Measurements from ENCODE around the gene C17orf50. TPM values are rescaled to one million over a fixed set of nuclear protein-coding genes. Genes with fewer than 3 reads are reported as not detected.

The C17orf50 gene
- total and polyA plus RNA-seq, 2 of the 13 experiments (the other 11 are each of a cell fraction or from before 2014, with no cell fraction given) = not detected

DNA sequence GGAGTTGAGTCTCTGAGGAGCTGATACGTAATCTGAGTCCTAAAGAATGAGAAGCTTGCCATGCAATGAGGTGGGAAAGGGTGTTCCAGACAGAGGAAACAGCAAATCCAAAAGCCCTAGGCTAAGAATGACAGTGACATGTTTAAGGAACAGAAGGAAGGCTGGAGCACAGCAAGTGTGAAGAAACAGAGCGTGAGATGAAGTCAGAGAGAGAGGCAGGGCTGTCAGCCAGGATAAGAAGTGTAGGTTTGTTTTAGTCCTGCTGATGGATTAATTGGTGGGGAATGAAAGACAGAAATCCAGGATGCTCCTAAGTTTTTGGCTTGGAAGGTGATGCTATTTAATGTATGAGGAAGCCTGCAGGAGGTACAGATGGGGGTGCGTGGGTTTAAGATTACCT lies 20.3 kb downstream of the C17orf50 start:
- DNase-seq (ENCODE audit: low spot score) (no peak), FAIRE-seq (no peak), ATAC-seq (no peak)
- WGBS (ENCODE audit: low lambda C conversion rate) = 17% methylated on average over 3 of the region's 3 CpGs
- Histone ChIP-seq H3K4me2 (ENCODE audit: low read depth, low read length) (no peak overlapping the region), H3K79me2 (ENCODE audit: insufficient read depth, low read length) (no peaks in the 10 kb centered on the region), H3K27me3 (ENCODE audit: control insufficient read depth in 1 of 2, insufficient read depth in 2 of 2, low read length in 2 of 2) (peaks cover 0 to 35% of the 10 kb centered on the region in 2 experiments; a peak in 4 of 5 replicates), H4K20me1 (ENCODE audit: insufficient read depth, low read length) (no peaks in the 10 kb centered on the region), H3K9me3 (ENCODE audit: low read length) (no peaks in the 10 kb centered on the region), H3K27ac (ENCODE audit: extremely low read length, insufficient read depth, low read length) (no peak overlapping the region), H2AFZ (ENCODE audit: low read length) (no peak overlapping the region), H3K4me3 (replicated peaks in 1 of 3; ENCODE audit: insufficient read depth in 1 of 3, low read depth in 2 of 3, low read length in 3 of 3) (no peak overlapping the region), H3K36me3 (replicated peaks in 1 of 2; ENCODE audit: control insufficient read depth in 1 of 2, insufficient read depth in 2 of 2, low read length in 2 of 2) (no peaks in the 10 kb centered on the region), H3K9ac (ENCODE audit: insufficient read depth, low read depth, low read length) (no peak overlapping the region), H3K4me1 (ENCODE audit: insufficient read depth, low read length) (peaks cover 14% of the 10 kb centered on the region)
- CTCF ChIA-PET (ENCODE audit: low intra/inter-chr PET ratio, low total read pairs) = no interaction called here
- no TSS peak for BruUV-seq (replicated peaks)
- POLR2A ChIA-PET = no interaction called here
- TF ChIP-seq ZNF598 (CRISPR knock-in tag; IDR thresholded peaks at IDR 0.05; ENCODE audit: borderline replicate concordance) = no peak
- no peak for TF ChIP-seq TMF1 (CRISPR knock-in tag; IDR thresholded peaks at IDR 0.05; ENCODE audit: low read depth)
- no peak for TF ChIP-seq ZNF546 (CRISPR knock-in tag; conservative IDR thresholded peaks at IDR 0.05)
- TF ChIP-seq ZNF644 (CRISPR knock-in tag; IDR thresholded peaks at IDR 0.05; ENCODE audit: low read depth) = no peak
- intact Hi-C loops (cut with micrococcal nuclease; ENCODE audit: unreplicated experiment) = no loop called here
- in situ Hi-C loops (cut with HindIII; ENCODE audit: extremely low pct_ligation_motif_present, low pct_unique_long_range_greater_than_20kb) = no loop called here

DNA sequence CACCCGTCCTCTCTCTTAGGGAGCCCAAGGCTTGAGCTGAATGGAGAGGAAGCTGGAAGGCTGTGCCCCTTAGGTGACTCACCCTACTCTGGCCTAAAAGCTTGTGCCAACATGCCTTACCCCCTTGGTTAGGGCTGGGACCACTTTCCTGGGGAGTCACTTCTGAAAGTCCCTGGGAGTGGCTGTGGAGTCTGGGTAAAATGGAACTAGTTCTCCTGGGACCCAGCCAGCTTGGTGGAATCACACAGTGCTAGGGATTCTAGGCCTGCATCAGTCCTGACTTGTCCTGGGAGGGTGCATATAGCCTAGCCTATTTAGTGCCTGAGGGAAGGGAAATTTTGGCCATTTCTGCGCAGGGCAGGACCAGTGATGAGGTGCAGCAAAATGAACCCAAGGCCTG lies 24.2 kb downstream of the C17orf50 start:
- no peak for DNase-seq (ENCODE audit: low spot score)
- POLR2A ChIA-PET = no interaction called here
- 39% methylated on average over 2 of the region's 2 CpGs for WGBS (ENCODE audit: low lambda C conversion rate)
- Histone ChIP-seq H3K4me3 (replicated peaks in 1 of 3; ENCODE audit: insufficient read depth in 1 of 3, low read depth in 2 of 3, low read length in 3 of 3) (no peak overlapping the region), H3K36me3 (replicated peaks in 1 of 2; ENCODE audit: control insufficient read depth in 1 of 2, insufficient read depth in 2 of 2, low read length in 2 of 2) (no peaks in the 10 kb centered on the region), H4K20me1 (ENCODE audit: insufficient read depth, low read length) (no peaks in the 10 kb centered on the region), H3K9me3 (ENCODE audit: low read length) (no peaks in the 10 kb centered on the region), H3K79me2 (ENCODE audit: insufficient read depth, low read length) (no peaks in the 10 kb centered on the region), H3K27me3 (ENCODE audit: control insufficient read depth in 1 of 2, insufficient read depth in 2 of 2, low read length in 2 of 2) (peaks cover 0 to 35% of the 10 kb centered on the region in 2 experiments; a peak in 4 of 5 replicates), H3K27ac (ENCODE audit: extremely low read length, insufficient read depth, low read length) (no peak overlapping the region), H3K4me2 (ENCODE audit: low read depth, low read length) (no peak overlapping the region), H3K9ac (ENCODE audit: insufficient read depth, low read depth, low read length) (no peak overlapping the region), H2AFZ (ENCODE audit: low read length) (no peak overlapping the region), H3K4me1 (ENCODE audit: insufficient read depth, low read length) (peaks cover 14% of the 10 kb centered on the region)
- in situ Hi-C loops (cut with HindIII; ENCODE audit: extremely low pct_ligation_motif_present, low pct_unique_long_range_greater_than_20kb) = no loop called here
- intact Hi-C loops (cut with micrococcal nuclease; ENCODE audit: unreplicated experiment) = loop anchor here (1.0 kb wide), 1 partner anchor 8 kb away; no protein-coding TSS in a partner anchor
- no peak for ATAC-seq
- CTCF ChIA-PET (ENCODE audit: low intra/inter-chr PET ratio, low total read pairs) = no interaction called here
- FAIRE-seq = no peak
- no TSS peak for BruUV-seq (replicated peaks)
- TF ChIP-seq TOPORS (CRISPR knock-in tag; IDR thresholded peaks at IDR 0.05) (no peak), NCOR1 (IDR thresholded peaks at IDR 0.05; ENCODE audit: borderline replicate concordance, low read length) (no peak), RAD21 (CRISPR knock-in tag; IDR thresholded peaks at IDR 0.05) (no peak), ZNF766 (CRISPR knock-in tag; IDR thresholded peaks at IDR 0.05; ENCODE audit: borderline replicate concordance) (no peak), XRCC5 (optimal IDR thresholded peaks at IDR 0.05; ENCODE audit: low read length) (no peak), POLR2G (IDR thresholded peaks at IDR 0.05; ENCODE audit: low read depth, low read length) (no peak), HMGA1 (CRISPR knock-in tag; conservative IDR thresholded peaks at IDR 0.05) (no peak), ZNF350 (CRISPR knock-in tag; IDR thresholded peaks at IDR 0.05; ENCODE audit: borderline replicate concordance, low read depth) (no peak), ATF1 (CRISPR knock-in tag; IDR thresholded peaks at IDR 0.05) (no peak), FOXK2 (IDR thresholded peaks at IDR 0.05) (no peak), HHEX (CRISPR knock-in tag; IDR thresholded peaks at IDR 0.05) (no peak)
- TF ChIP-seq, protein P1, sequence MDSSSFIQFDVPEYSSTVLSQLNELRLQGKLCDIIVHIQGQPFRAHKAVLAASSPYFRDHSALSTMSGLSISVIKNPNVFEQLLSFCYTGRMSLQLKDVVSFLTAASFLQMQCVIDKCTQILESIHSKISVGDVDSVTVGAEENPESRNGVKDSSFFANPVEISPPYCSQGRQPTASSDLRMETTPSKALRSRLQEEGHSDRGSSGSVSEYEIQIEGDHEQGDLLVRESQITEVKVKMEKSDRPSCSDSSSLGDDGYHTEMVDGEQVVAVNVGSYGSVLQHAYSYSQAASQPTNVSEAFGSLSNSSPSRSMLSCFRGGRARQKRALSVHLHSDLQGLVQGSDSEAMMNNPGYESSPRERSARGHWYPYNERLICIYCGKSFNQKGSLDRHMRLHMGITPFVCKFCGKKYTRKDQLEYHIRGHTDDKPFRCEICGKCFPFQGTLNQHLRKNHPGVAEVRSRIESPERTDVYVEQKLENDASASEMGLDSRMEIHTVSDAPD (CRISPR knock-in tag; IDR thresholded peaks at IDR 0.05) = no peak
